GM19452 (cell line): ENCODE data around the gene HS1BP3.
A peak's percentile ranks its signal among the peaks of the same experiment; 100 is the strongest.

Experiments used
- ATAC-seq: cut with Tn5 transposase; IDR thresholded peaks from one replicate; pipeline ENCODE4 v1.9.1; 2021; ENCODE audit not compliant: unreplicated experiment

Gene HS1BP3

DNA sequence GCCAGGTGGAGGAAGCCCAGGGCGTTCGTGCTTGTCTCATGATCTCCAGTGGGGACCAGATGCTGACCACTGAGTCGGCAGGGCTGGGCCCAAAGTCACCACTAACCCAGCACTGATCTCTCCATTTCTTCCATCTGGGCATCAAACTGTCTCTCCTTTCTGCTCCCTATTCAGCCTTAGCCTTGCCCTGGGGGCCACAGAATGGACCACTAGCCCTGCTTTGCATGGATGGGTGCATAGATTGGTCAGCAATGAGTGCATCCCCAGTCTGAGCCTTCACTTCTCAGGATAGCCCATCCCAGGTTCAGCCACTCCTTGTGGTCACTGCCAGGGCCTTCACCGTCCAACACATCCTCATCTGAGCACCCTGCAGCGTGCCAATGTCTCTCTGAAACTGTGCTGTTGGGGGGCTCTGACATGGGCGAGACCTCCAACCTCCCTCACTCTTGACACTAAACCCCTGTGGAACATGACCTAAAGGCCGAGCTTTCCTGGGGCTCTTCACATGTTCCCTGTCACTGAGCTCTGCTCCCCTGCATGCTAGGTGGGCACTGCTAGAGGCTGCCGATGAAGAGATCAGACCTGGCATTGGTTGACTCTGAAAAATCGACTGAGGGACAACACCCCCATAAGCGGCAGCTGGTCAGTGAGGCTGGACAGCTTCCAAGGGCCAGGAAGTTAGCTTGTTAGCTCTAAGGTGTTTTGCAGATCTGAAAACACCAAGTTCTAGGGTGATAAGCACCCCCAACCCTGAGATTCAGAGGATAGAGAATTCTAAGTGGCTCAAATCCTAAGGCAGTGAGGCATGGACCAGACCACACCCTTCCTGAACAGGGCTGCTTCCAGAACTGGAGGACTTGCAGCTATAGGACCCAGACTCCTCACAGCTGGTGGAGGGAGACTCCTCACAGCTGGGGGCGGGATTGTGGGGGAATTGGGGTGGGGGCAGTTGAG, 61.7 kb downstream of the HS1BP3 start:
- ATAC-seq = no peak

DNA sequence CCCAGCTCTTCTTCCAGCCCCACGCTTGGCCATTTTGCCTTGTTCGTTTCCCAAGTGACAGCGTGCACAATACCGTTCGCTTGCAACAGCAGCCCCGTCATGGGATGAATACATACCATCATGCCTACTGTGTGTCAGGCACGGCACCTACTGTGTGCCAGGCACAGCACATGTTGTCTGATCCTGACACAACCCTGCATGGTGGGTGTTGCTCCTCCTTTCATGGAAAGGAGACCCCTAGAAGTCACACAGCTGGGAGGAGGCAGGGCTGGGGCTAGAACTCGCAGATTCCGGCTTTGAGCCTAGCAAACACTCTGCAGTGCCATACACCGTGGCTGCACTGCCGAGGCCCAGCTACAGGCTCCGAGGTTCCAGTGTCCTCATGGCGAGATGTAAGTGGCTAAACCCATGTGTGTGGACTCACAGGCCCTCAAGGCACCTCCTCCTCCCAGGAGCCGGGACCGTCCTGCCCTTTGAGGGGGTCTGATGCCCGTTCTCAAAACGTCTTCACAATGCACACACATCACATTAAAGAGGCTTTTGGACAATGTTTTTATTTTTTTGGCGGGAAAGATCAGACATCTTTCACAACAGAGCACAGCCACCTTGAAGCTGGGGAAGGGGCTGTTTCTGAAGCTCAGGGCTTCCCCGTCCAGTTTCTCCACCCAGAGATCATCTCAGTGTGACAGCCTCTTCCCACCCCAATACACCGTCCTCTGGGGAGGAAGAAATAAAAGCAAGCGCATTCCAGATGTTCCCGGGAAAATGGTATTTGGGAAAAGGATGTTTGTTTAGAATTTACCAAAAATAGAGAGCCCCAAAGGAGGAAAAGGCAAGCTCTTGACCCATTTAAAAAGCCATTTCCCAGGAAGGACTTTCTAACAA, 64.9 kb downstream of the HS1BP3 start:
- ATAC-seq = no peak

DNA sequence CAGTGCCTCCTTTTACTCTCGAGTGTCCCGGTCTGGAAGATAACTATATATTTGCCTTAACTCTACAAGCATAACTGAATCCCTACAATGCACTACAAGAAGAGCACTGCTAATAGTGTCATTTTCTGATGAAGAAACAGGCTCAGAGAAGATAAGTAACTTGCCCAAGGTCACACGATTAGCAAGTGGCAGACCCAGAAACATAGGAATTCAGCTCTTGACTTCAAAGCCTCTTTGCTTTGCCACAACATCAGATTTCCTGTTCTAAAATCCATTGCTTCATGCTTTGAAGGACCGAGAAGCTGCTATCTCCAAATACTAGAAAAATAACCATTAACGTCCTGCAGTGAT, 65.6 kb downstream of the HS1BP3 start:
- ATAC-seq = no peak

- no peak for ATAC-seq
Measured at GRCh38 chr2:20584399-20585358, 66.2 kb downstream of the HS1BP3 start.

- ATAC-seq = no peak
Measured at GRCh38 chr2:20584045-20584398, 66.9 kb downstream of the HS1BP3 start.

DNA sequence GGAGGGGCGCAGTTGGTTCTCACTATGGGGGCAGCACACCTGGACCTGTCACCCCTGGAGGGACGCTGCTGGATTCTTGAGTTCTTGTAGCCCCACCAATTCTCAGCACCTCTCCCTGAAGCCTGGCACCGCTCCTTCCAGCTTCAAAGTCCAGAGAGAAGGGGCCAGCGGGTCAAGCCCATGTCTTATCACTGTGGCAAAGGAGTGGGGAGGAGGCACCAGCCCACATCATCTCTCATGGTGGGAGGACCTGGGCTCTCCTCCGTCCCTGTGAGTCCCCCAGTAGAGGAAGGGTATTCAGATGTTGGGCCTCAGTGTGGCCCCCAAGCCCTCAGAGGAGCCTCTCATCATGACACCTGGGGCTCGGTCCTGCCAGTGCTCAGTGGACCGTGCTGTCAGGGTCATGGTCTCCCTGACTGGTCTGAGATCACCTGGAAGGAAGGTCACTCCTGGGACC, 67.4 kb downstream of the HS1BP3 start:
- ATAC-seq = no peak

- no peak for ATAC-seq
Measured at GRCh38 chr2:20582600-20583221, 68.2 kb downstream of the HS1BP3 start.

GRCh38 chr2:20580690-20581437, 70.0 kb downstream of the HS1BP3 start:
- ATAC-seq = no peak

DNA sequence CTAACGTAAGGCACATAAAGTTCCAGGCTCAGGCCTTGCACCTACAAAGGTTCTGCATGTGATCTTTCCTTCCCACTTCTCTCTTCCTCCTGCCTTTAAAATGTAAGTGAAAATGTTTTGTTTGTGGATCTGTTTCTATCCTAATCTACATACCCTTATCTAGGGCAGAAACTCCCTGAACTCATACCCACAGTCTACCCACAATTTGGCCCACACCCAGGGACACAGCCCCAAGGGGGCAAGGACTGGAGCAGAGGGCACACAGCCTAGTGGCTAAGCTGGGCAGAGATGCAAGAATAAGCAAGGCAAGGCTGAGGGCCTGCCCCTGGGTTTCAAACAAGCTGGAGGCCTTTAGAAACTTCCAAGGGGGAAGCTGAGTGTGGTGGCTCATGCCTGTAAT, 71.0 kb downstream of the HS1BP3 start:
- ATAC-seq = no peak

DNA sequence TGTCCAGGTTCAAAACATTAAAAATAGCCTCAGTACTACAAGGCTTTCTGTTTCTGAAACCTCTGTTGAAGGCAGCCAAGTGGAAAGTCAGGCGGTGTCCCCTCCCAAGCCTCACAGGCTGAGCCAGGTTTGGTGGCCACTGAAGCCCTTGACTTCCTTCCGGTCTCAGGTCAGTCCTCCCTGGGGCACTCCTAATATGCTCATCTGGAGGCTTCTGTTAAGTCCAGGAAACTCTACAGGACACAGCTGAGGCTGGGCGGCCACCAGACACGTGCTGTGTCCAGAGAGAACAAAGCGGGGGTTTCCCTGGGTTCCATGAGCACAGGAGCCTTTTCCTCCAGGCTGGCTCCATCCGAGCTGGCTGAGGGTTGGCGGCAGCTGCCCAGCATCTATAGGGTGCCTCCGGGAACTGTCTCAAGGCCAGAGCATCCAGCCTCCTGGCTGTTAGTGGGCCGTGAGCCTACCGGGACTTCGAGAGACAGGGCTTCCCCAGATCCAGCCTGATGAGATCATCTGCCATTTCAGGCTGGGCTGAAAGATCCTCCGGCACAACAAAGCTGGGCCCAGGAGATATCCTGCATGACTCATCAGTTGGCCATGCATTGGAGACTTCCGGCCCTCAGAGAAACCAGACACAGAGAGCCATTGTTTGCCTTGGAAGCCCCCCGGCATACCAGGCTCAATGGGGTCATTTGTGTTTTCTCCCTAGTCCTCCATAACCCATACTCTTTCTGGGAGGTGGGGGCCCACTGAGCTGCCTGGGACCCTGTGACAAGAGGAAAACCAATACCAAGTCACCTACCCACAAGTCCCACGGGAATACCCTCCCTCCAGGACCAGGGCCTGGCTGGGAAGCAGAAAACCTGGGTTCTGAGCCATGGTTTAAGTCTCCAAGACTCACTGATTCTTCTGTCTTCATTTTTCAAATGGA, 71.7 kb downstream of the HS1BP3 start:
- ATAC-seq = peak; percentile 66

DNA sequence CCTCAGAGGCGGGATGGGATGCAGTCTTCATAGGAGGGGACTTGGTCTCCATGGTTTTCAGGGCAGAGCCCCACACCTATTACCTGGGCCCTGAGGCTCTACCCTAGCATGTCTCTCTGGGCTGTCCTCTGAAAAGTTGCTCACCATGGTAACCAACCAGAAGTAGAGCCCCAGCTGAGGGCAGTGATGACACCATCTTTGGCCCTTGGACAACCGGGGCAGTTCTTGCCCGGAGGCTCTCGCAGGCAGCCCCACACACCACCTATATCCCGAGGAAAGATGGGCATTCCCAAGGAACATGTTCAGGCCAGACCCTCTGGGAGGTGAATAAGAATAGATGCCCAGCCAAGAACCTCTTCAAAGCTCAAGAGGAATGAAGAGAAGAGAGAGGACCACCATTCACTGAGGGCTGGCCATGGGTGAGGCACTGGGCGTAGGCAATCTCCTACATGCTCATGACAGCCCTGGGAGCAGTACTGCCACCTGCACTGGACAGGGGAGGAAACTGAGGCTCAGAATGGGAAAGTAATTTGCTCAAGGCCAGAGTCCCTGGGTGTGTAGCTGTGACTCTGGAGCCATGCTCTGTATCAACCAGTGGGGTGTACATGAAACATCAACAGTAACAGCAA, 72.5 kb downstream of the HS1BP3 start:
- ATAC-seq = no peak

DNA sequence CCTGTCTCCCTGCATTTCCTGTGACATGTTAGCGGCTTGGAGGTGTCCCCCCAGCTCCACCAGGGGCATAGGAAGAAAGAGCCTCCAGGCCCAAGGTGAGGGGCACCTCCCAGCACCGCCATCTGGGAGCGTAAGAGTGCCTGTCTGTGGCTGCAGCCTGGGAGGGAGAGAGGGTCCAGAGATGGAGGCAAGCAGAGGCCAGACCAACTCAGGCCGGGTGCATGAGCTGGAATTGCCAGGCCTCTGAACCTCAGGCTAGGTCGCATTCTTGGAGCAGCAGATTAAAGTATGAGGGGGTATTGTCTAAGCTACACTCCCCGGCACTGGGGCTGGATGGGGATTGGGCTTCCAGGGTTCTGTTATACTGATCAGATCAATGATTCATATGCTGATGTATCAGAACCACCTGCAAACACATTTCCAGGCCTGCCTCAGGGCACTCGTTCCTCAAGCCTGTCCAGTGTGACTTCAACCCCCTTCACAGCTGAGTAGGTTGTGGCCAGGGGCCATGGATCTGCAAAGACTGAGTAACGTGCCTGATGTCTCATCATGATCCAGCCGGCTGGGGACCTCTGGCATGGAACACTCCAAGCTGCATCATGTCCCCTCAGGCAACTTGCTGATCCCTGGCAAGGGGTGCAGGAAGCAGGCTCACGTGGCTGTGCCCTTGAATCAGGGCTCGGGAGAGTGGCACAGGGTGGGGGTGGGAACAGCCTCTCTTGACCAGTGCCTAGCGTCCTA, 73.2 kb downstream of the HS1BP3 start:
- no peak for ATAC-seq

- peak; percentile 76 for ATAC-seq
Measured at GRCh38 chr2:20576598-20577115, 74.2 kb downstream of the HS1BP3 start.

DNA sequence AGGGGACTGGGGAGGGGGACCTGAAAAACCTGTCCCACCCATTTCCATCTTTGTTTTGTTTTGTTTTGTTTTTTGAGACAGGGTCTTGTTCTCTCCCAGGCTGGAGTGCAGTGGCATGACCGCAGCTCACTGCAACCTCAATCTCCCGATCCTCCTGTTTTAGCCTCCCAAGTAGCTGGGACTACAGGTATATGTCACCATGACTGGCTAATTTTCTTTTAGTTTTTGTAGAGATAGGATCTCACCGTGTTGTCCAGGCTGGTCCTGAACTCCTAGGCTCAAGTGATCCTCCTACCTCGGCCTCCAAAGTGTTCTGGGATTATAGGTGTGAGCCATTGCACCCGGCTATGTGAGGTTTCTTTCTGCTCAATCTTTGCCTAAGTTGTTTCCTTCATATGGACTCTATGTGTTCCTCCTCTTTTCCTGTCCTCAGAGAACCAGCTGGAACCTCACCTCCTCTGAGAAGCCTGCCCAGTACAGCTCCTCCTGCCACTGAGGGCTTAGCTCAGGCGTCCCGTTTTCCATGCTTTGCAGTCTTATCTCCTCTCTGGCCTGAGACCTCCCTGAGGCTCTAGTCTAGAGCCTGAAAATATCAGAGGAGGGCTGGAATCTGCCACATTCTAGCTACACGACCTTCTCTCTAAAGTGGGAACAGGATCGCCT, 74.8 kb downstream of the HS1BP3 start:
- no peak for ATAC-seq

GRCh38 chr2:20575414-20575813, 75.5 kb downstream of the HS1BP3 start:
- no peak for ATAC-seq

DNA sequence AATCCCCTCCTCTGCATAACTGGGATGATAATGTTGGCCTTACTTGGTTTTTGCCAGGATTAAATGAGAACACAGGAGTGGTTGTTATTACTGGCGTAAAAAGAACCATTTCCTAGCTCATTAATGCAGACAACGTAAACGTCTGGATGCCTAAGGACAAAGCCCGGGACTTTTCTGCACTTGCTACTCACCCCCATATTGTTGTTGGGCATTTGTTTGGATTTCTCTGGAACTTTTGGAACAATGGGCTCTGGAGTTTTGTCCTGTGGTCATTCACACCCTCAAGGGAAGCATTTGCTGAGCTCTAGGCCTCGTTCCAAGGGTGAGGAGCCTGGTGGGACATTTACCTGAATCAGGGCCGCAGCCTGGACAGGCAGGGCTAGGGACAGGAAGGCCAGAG, 76.0 kb downstream of the HS1BP3 start:
- no peak for ATAC-seq
